Measurements from ENCODE around the gene SAMD4B.

SAMD4B gene

DNA sequence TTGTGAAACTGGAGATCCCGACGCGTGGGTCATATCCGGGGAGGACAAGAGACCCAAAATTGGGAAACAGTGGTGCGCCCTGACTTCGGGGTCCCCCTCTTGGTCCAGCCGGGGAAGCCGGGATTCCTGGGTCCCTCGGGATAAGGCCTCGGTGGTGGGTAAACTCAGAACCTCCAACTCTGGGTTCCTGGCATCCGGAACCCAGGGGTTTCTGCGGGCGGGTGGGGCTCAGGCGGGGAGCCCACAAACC, 65.1 kb downstream of the SAMD4B start:
- in situ Hi-C loops (cut with MboI; ENCODE audit: low sequenced_read_pairs), result no loop called here

DNA sequence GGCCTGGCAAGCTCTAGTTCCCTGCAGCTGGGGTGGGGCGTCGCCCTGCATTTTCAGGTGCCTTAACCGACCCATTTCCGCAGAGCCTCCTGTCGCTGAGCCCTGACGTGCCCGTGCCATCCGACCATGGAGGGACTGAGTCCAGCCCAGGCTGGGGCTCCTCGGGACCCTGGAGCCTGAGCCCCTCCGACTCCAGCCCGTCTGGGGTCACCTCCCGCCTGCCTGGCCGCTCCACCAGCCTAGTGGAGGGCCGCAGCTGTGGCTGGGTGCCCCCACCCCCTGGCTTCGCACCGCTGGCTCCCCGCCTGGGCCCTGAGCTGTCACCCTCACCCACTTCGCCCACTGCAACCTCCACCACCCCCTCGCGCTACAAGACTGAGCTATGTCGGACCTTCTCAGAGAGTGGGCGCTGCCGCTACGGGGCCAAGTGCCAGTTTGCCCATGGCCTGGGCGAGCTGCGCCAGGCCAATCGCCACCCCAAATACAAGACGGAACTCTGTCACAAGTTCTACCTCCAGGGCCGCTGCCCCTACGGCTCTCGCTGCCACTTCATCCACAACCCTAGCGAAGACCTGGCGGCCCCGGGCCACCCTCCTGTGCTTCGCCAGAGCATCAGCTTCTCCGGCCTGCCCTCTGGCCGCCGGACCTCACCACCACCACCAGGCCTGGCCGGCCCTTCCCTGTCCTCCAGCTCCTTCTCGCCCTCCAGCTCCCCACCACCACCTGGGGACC, 65.6 kb downstream of the SAMD4B start:
- in situ Hi-C loops (cut with MboI; ENCODE audit: low sequenced_read_pairs), result no loop called here

DNA sequence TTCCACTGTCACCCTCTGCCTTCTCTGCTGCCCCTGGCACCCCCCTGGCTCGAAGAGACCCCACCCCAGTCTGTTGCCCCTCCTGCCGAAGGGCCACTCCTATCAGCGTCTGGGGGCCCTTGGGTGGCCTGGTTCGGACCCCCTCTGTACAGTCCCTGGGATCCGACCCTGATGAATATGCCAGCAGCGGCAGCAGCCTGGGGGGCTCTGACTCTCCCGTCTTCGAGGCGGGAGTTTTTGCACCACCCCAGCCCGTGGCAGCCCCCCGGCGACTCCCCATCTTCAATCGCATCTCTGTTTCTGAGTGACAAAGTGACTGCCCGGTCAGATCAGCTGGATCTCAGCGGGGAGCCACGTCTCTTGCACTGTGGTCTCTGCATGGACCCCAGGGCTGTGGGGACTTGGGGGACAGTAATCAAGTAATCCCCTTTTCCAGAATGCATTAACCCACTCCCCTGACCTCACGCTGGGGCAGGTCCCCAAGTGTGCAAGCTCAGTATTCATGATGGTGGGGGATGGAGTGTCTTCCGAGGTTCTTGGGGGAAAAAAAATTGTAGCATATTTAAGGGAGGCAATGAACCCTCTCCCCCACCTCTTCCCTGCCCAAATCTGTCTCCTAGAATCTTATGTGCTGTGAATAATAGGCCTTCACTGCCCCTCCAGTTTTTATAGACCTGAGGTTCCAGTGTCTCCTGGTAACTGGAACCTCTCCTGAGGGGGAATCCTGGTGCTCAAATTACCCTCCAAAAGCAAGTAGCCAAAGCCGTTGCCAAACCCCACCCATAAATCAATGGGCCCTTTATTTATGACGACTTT, 66.4 kb downstream of the SAMD4B start:
- in situ Hi-C loops (cut with MboI; ENCODE audit: low sequenced_read_pairs), result no loop called here

DNA sequence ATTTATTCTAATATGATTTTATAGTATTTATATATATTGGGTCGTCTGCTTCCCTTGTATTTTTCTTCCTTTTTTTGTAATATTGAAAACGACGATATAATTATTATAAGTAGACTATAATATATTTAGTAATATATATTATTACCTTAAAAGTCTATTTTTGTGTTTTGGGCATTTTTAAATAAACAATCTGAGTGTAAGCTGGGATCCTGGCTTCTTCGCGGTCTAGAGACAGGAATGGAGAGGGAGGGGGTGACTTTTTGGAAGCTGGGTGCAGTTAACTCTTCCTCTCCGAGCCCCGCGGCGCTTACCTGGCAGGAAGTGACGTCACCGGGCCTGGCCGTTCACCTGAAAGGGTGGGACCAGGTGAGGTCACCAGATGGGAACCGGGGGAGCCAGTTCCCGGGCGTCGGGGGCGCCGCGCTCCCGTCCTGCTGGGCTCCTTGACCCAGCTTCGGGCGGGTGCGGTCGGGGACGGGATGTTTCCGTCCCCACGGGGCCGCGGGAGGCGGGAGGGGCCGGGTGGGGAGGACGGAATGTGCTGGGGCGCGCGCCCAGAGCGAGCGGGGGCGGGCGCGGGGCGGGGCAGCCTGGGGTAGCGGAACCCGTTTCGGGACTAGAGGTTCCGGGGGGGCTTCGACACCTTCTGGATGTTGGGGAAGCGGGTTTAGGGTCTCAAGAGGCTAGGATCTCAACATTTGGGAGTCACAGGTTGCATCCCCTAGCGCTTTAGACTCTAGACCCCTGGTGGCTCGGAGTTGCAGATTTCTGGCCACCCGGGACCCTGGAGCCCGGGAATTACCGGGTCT, 67.2 kb downstream of the SAMD4B start:
- in situ Hi-C loops (cut with MboI; ENCODE audit: low sequenced_read_pairs), result no loop called here

DNA sequence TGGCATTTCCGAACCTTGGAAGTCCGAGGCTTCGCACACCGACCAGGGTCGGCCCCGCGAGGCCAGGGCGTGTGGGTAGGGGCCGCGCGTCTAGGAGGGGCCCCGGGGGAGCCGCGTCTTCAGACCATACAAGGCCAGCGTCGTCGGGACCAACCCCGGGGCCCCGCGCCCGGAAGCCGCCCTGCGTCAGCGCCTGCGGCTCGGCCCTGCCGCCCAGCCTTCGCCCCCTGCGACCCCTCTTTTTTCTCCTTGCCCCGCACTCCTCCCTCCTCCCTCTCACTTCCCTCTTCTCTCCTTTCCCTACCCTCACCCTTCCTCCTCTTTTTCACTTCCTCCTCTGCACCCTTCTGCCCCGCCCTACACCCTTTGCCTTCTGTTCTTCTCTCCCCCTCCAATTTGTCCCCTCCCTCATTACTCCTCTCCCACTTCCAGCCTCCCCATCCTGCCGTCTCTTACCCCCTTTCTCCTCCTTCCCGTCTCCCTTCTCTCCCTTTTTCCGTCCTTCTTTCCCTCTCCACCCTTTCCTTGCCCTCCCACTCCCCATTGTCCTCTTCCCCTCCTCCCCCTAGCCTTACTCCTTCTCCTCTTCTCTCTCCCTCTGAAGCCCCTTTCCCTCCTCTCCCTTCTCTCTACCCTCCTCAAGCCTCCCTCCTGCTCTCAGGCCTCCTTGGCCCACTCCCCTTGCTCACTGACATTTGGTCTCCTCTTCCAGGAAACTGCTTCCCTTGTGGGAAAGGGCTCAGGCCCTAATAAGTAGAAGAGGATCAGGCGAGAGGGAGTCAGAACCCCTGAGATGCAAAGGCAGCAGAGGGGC, 68.0 kb downstream of the SAMD4B start:
- in situ Hi-C loops (cut with MboI; ENCODE audit: low sequenced_read_pairs), result no loop called here

DNA sequence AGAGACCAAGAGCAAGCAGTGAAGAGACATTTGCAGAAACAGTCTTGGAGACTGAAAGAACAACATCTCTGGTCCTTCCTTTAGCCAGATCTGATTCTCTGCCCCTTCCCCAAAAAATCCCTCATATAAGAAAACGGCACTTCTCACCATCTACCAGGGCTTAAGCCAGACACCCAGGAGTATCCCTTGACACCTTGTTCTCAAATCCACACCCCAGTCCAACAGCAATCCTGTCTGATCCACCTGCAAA, 68.5 kb downstream of the SAMD4B start:
- in situ Hi-C loops (cut with MboI; ENCODE audit: low sequenced_read_pairs), result no loop called here

DNA sequence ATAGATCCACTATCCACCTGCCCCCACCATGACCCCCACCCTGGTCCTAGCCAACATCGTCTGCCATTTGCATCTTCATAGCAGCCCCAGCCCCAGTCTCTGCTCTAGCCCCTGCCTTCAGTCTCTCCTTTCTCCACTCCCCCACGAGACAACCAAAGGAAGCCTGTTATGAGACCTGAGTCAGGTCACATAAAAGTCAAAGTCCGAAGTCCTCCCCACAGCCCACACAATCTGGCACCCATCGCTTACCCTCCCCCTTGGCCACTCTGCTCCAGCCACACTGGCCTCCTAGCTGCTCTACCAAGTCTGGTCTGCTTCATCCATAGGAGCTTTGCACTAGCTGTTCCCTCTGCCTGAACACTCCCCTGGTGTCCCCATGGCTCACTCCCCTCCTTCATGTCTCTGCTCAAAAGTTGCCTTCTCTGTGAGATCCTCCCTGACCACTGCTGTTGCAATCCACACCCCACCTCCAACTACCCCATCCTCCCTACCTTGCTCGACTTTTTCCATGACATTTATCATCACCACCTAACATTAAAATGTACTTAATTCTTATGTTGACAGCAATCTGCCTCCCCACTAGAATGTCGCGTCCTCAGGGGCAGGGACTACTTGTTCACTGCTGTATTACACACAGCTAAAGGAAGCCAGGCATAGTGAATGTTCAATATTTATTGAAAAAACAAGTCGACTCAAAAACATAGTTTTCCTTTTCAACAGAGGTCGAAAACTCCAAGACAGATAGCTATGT, 69.0 kb downstream of the SAMD4B start:
- in situ Hi-C loops (cut with MboI; ENCODE audit: low sequenced_read_pairs), result no loop called here

DNA sequence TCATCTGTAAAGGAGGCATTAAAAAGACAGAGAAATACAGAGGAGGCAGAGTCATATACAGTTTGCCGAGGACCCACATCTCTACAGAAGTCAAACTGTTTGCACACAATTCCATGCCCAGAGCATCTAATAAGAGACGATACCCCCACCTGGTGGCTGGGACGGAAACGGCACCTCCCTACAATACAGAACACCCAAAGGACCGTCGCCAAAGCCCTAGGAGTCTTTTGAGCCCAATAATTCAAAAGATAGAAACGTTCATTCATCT, 69.5 kb downstream of the SAMD4B start:
- in situ Hi-C loops (cut with MboI; ENCODE audit: low sequenced_read_pairs), result no loop called here

DNA sequence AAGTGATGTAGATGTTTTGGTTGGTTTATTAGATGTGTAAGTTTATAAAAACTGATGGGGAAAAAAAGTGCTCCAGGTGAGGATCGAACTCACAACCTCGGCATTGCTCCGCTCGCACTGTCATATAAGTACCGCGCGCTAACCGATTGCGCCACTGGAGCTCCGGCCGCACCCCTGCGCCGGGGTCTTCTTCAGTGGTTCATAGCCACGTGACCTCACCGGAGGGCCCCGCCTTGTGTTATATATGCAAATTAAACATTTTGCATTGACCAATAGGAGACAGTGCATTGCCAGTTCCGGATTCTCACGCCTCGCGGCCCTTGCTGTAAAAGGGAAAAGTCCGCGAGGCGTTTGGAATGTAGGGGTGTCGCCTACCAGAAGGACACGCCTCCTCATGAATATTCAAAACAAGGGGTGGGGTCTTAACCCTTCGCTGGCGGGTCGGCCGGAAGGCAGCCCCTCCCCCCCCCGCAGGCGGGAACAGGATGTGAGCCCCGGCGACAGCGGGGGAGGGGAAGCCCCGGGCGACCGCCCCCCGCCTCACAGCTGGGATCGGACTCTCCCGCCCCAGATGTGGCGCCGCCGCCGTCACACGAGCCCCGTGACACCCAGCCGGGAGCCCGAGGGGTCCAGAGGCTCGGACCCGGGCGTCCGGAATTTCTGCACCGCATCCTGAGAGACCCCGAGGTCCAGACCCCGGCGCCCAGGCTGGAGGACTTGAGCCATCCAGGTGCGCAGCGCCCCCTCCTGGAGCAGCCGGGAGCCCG, 70.1 kb downstream of the SAMD4B start, which contains the start of gene PLEKHG2:
Gene PLEKHG2 (plus strand): TSS at position 570 of the 767 bp plus-strand sequence. CDS start 1,418 bp downstream, outside the sequence.
- in situ Hi-C loops (cut with MboI; ENCODE audit: low sequenced_read_pairs), result no loop called here

DNA sequence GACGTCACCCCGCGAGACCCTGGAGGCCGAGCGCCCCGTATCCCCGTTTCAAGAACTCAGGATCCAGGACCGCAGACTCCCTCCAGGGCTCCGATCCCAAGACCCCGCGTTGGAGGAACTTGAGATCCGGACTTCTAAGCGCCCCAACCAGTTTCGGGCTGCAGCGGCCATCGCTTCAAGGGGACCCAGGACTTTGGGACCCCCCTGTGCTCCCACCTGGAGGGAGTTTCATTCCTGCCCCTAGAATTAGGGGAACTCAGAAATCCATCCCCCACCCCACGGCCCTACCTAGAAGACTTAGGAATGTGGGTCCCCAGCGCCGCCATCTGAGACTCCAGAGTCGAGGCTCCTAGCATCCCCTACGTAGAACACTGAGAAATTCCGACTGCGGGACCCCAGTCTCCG, 70.6 kb downstream of the SAMD4B start:
- in situ Hi-C loops (cut with MboI; ENCODE audit: low sequenced_read_pairs), result no loop called here

DNA sequence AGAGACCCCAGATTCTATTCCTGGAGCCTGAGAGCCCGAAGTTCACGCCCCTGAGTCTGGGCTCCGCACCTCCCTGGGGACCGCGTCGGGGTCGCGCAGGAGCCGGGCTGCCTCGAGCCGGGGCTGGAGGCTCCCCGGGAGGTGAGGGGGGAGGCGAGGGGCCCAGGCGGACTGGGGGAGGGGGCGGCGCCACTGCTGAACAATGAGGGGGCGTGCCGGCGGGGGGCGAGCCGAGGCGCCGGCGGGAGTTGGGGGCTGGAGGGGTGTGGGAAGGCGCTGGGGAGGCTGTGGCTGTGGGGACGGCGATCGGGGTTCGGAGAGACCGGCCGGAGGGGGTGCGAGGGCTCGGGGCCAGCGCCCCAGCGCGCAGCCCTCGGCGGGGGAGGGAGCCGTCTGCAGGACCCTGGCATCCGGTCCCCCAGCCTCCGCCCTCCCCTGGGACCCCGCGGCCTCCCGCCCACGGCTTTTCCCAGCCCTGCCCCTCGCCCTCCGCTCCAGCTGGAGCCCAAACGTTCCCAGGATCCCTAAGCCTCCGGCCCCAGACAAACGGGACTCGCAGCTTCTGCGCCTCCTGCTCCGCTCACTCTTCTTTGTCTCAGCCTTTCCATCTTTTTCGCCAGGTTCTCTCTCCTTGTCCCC, 71.2 kb downstream of the SAMD4B start:
- in situ Hi-C loops (cut with MboI; ENCODE audit: low sequenced_read_pairs), result no loop called here

DNA sequence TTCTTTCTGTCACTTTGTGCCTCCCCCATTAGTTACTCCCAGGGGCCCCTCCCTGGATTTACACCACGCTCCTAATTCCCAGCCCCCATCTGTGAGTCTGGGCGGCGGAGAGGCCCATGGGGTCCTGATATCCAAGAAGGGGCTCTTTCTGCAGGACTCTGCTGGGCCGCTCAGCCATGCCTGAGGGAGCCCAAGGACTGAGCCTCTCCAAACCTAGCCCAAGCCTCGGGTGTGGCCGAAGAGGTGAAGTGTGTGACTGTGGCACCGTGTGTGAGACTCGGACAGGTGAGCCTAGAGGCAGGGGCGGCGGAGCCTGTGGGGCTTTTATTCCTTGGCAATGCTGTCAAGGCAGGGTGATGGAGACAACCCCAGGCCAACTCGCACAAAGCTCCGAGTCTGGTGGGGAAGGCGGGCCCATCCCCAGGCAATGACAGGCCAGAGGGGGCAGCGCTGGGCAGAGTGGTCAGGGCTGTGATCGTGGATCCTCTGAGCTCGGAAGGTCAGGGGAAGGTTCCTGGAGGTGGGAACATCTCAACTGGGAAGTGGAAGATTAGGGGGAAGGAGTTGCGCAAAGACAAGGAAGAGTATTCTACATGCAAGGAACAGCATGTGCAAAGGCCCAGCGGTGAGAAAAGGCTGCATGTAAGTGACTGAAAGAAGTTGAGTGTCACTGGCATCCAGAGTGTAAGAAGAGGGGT, 71.8 kb downstream of the SAMD4B start:
- in situ Hi-C loops (cut with MboI; ENCODE audit: low sequenced_read_pairs), result no loop called here

DNA sequence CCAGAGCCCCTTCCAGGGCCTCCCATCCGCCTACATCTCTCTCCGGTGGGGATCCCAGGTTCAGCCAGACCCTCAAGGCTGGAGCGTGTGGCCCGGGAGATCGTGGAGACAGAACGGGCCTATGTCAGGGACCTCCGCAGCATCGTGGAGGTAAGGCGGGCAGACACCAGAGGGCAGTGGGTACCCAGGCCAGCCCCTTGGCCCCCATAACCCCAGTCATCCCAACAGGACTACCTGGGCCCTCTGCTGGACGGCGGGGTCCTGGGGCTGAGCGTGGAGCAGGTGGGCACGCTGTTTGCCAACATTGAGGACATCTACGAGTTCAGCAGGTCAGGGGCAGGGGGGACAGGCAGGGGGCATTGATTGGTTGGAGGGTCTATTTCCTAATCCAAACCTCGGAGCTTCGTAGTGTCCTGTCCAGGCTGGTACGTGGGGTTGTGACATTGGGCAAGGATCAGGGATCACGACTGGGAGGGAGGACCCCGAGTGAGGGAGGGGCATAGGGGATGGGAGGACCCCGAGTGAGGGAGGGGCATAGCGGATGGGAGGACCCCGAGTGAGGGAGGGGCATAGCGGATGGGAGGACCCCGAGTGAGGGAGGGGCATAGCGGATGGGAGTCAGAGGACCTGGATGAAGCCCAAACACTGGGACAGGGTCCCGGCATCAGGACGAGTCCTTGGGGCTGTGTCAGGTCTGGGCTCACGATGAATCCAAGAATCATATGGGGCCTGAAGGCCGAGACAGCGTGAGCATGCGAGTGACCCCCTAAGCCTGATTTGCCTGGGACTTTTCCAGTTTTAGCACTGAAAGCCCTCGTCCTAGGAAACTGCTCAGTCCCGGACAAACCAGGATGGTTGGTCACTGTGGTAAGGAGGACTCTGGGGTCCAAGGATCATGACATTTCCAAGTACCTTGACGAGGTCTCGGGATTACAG, 73.2 kb downstream of the SAMD4B start:
- in situ Hi-C loops (cut with MboI; ENCODE audit: low sequenced_read_pairs), result no loop called here

DNA sequence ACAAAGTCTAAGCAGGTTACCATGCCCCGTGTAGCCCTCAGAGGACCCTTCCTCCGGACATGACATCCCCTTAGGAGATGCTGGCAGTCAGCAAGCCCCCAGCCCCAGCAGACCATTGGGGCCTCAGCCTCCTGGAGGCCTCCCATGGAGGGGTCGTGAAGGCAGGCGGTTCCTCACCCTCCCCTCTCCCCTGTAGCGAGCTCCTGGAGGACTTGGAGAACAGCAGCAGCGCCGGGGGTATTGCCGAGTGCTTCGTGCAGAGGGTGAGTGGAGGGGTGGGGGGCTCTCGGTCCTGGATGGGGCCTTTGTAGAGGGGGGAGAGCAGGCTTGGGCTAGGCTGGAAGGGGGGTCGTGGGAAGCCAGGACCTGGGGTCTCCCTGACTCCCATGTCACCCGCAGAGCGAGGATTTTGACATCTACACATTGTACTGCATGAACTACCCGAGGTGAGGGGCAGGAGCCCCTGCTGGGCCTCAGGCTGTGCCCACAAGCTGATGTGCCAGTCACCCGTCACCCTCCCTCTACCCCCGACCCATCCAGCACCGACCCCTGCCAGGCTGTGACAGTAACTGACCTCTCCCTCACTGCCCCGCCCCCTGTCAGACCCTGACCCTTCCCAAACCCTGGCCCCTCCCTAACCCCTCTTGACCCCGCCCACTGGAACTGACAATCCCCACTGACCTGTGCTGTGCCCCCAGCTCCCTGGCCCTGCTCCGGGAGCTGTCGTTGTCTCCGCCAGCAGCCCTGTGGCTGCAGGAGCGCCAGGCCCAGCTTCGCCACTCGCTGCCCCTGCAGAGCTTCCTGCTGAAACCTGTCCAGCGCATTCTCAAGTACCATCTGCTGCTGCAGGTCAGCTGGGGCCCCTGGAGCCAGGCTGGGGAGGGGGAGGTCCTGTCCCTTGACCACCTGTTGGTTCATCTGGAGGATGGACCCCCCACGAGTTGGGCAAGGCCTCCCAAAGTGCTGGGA, 74.2 kb downstream of the SAMD4B start:
- in situ Hi-C loops (cut with MboI; ENCODE audit: low sequenced_read_pairs), result no loop called here

DNA sequence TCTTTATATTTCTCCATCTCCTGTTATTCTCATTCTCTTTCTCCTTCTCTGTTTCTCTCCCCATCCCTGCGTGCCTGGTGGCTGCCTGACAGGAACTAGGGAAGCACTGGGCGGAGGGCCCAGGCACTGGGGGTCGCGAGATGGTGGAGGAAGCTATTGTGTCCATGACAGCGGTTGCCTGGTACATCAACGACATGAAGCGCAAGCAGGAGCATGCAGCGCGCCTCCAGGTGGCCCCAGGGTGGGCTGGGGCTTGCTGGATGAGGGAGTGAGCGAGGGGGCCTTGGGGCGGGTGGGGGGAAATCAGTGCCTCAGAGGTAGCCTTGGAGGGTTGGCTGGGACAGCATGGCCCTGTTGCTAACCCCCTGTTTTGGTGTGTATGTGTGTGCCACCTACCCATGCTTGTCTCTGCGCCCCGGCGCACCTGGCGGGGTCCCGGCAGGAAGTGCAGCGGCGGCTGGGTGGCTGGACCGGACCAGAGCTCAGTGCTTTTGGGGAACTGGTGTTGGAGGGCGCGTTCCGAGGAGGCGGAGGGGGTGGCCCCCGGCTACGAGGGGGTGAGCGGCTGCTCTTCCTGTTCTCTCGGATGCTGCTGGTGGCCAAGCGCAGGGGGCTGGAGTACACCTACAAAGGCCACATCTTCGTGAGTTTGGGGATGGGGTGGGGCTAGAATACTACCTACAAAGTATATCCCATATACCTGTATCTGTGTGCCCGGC, 75.4 kb downstream of the SAMD4B start:
- in situ Hi-C loops (cut with MboI; ENCODE audit: low sequenced_read_pairs), result no loop called here

DNA sequence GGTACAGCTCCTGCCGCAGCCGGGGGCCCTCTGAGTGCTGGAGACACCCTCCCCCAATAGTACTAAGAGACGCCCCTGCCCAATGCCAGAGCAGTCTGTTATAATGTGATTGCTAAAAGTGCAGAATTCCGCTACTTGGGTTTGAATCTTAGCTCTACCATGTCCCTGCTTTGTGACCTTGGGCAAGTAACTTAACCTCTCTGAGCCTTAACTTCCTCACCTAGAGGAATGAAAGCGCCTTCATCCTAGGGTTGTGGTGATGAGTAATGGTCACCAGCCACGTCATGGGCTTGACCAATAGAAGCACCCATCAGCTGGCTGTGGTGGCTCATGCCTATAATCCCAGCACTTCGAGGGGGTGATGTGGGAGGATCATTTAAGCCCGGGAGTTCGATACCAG, 76.8 kb downstream of the SAMD4B start:
- in situ Hi-C loops (cut with MboI; ENCODE audit: low sequenced_read_pairs), result no loop called here

Measured in HL-60/S4 treated with phorbol 12-myristate 13-acetate at 8.2 ng/mL for 4 days and 3 days (cell line).